Liver (tissue), 9 donors: ENCODE measurements around the gene NNMT. TPM values are rescaled to one million over a fixed set of nuclear protein-coding genes. Genes with fewer than 3 reads are reported as not detected.

Experiments used
- DNase-seq: peaks from one replicate; pipeline ENCODE4 v3.0.0-alpha.2; 2017; ENCODE audit warnings: low spot score
- H3K27ac ChIP-seq, 2 donors: one replicate each; pipeline ENCODE4 v1.7.0; 2013; ENCODE audit warnings: inconsistent platforms in 2 of 2, low read length in 2 of 2, control low read depth in 1 of 2, low read depth in 1 of 2, mild to moderate bottlenecking in 1 of 2
- H3K27me3 ChIP-seq, 4 donors: one replicate each; pipeline versions ENCODE4 v1.6.1 to v1.7.0; 2013; ENCODE audit warnings: low read length in 3 of 4, inconsistent platforms in 1 of 4, mild to moderate bottlenecking in 1 of 4, moderate library complexity in 1 of 4; ENCODE audit not compliant: control insufficient read depth in 4 of 4, insufficient read depth in 4 of 4
- H3K36me3 ChIP-seq, 4 donors: one replicate each; pipeline versions ENCODE4 v1.6.1 to v1.7.0; 2013; ENCODE audit warnings: low read length in 3 of 4, mild to moderate bottlenecking in 3 of 4, low read depth in 1 of 4, moderate library complexity in 1 of 4; ENCODE audit not compliant: control insufficient read depth in 4 of 4, insufficient read depth in 3 of 4
- H3K4me1 ChIP-seq, 4 donors: one replicate each; pipeline versions ENCODE4 v1.6.1 to v1.7.0; 2013; ENCODE audit warnings: low read length in 3 of 4, mild to moderate bottlenecking in 3 of 4, moderate library complexity in 1 of 4; ENCODE audit not compliant: control insufficient read depth in 4 of 4, insufficient read depth in 4 of 4
- H3K4me3 ChIP-seq, 3 donors: one replicate each; pipeline versions ENCODE4 v1.6.1 to v1.7.0; 2013; ENCODE audit warnings: low read length in 3 of 3, control low read depth in 1 of 3, low read depth in 1 of 3, mild to moderate bottlenecking in 1 of 3
- H3K9ac ChIP-seq, 2 donors: one replicate each; pipeline ENCODE4 v1.7.0; 2013; ENCODE audit warnings: low read length in 2 of 2, mild to moderate bottlenecking in 2 of 2, moderate library complexity in 2 of 2, control low read depth in 1 of 2, low read depth in 1 of 2
- H3K9me3 ChIP-seq, 4 donors: one replicate each; pipeline versions ENCODE4 v1.6.1 to v1.7.0; 2013; ENCODE audit warnings: low read length in 3 of 4; ENCODE audit not compliant: control insufficient read depth in 4 of 4
- CTCF ChIP-seq: fragments of 150-350 bp; IDR thresholded peaks from 2 replicates; pipeline ENCODE4 v1.5.1; 2017; ENCODE audit warnings: improper control_type of control experiment, low read depth, low read length; ENCODE audit not compliant: missing input control
- FOXA1 ChIP-seq: IDR thresholded peaks from 2 replicates; pipeline ENCODE4 v1.6.1; 2016; ENCODE audit warnings: antibody characterized with exemption
- FOXA2 ChIP-seq: IDR thresholded peaks from 2 replicates; pipeline ENCODE4 v1.6.1; 2016; ENCODE audit warnings: antibody characterized with exemption
- GABPA ChIP-seq, 2 donors: IDR thresholded peaks in 1 of 2; conservative IDR thresholded peaks in 1 of 2; 2 replicates each; pipeline ENCODE4 v1.6.1; 2016; ENCODE audit warnings: antibody characterized with exemption in 2 of 2, mild to moderate bottlenecking in 1 of 2, moderate library complexity in 1 of 2
- HNF4A ChIP-seq, 2 donors: conservative IDR thresholded peaks; 2 replicates each; pipeline ENCODE4 v1.6.1; 2016; ENCODE audit warnings: antibody characterized with exemption in 2 of 2, mild to moderate bottlenecking in 2 of 2
- MAX ChIP-seq: IDR thresholded peaks from 2 replicates; pipeline ENCODE4 v1.6.1; 2016; ENCODE audit warnings: antibody characterized with exemption
- NR2F2 ChIP-seq: IDR thresholded peaks from 2 replicates; pipeline ENCODE4 v1.6.1; 2016; ENCODE audit warnings: antibody characterized with exemption
- RAD21 ChIP-seq, 2 donors: IDR thresholded peaks; 2 replicates each; pipeline ENCODE4 v1.6.1; 2016; ENCODE audit warnings: antibody characterized with exemption in 2 of 2, mild to moderate bottlenecking in 2 of 2
- REST ChIP-seq: IDR thresholded peaks from 2 replicates; pipeline ENCODE4 v1.6.1; 2016; ENCODE audit warnings: antibody characterized with exemption, mild to moderate bottlenecking
- RXRA ChIP-seq, 2 donors: IDR thresholded peaks; 2 replicates each; pipeline ENCODE4 v1.6.1; 2017 to 2018; ENCODE audit warnings: antibody characterized with exemption in 2 of 2, mild to moderate bottlenecking in 1 of 2
- SP1 ChIP-seq: IDR thresholded peaks from 2 replicates; pipeline ENCODE4 v1.6.1; 2018; ENCODE audit warnings: antibody characterized with exemption, mild to moderate bottlenecking
- TAF1 ChIP-seq: conservative IDR thresholded peaks from 2 replicates; pipeline ENCODE4 v1.6.1; 2016; ENCODE audit warnings: antibody characterized with exemption, mild to moderate bottlenecking
- YY1 ChIP-seq: IDR thresholded peaks from 2 replicates; pipeline ENCODE4 v1.6.1; 2016; ENCODE audit warnings: antibody characterized with exemption, mild to moderate bottlenecking
- ZBTB33 ChIP-seq: IDR thresholded peaks from 2 replicates; pipeline ENCODE4 v1.6.1; 2016; ENCODE audit warnings: antibody characterized with exemption
- WGBS: extraction: QIAGEN DNeasy Blood & Tissue Kit; methylation state at CpG from one replicate; pipeline ENCODE4 v1.1.7; 2013; 5-methylcytosine and 5-hydroxymethylcytosine counted together
- polyA plus RNA-seq, 2 donors: library from polyadenylated mRNA; stranded (reverse) in 1 of 2; unstranded in 1 of 2; fragments of 200-250 nt in 1 of 2; fragments of >200 nt in 1 of 2; fragmentation: Nextera tagmentation in 1 of 2; extraction: Ambion mirVana in 1 of 2; gene quantifications; one replicate each; pipeline versions ENCODE4 v1.2.1 to v1.2.3, GENCODE V29; 2013 to 2015
- total RNA-seq, 2 donors: library from RNA; depleted of rRNA; stranded (reverse); fragments of >200 nt; gene quantifications; one replicate each; pipeline ENCODE4 v1.2.3, GENCODE V29; 2014
- donor health status: healthy.
- donor health status: healthy.
- donor health status: healthy.
- donor health status: healthy.
- donor health status: healthy.

The NNMT gene
- total and polyA plus RNA-seq, 4 donors, result 0.47 to 3,724 (median 2,877) TPM

- WGBS, result 60% methylated on average over 9 of the region's 9 CpGs
These were observed 35.7 kb upstream of the NNMT start for GRCh38 chr11:114260483-114260882.

More at GRCh38 chr11:114260483-114260882, 35.7 kb upstream of the NNMT start:
- Histone ChIP-seq H3K9me3 (no peaks in the 10 kb centered on the region), H3K9ac (no peak overlapping the region), H3K27ac (no peak overlapping the region), H3K4me3 (no peak overlapping the region), H3K27me3 (no peaks in the 10 kb centered on the region), H3K4me1 (peaks cover 18 to 81% (median 66%) of the 10 kb centered on the region in 4 donors), H3K36me3 (no peaks in the 10 kb centered on the region)
- no peak for DNase-seq
- TF ChIP-seq CTCF (no peak), REST (no peak), FOXA1 (no peak), RXRA (IDR thresholded peaks at IDR 0.05) (no peak), GABPA (IDR thresholded peaks at IDR 0.05 in 1 of 2, conservative IDR thresholded peaks at IDR 0.05 in 1 of 2) (no peak), FOXA2 (no peak), ZBTB33 (no peak), NR2F2 (no peak), YY1 (no peak), SP1 (no peak), MAX (no peak), HNF4A (conservative IDR thresholded peaks at IDR 0.05) (no peak), TAF1 (no peak), RAD21 (IDR thresholded peaks at IDR 0.05) (no peak)
